DND-41 (cell line): ENCODE measurements around the gene CPN2.

Experiments used
- ATAC-seq: fragments of 200-7000 bp; cut with Tn5 transposase; 3 replicates; pipeline ENCODE4 v1.9.1; 2021; ENCODE audit warnings: low read depth; ENCODE audit not compliant: insufficient read depth
- DNase-seq: peaks from one replicate; pipeline ENCODE4 v3.0.0-alpha.2; 2020
- H2AFZ ChIP-seq: 2 replicates; pipeline ENCODE4 v1.6.0; 2012; ENCODE audit warnings: low read depth, low read length
- H3K27ac ChIP-seq: 2 replicates; pipeline ENCODE4 v1.5.1; 2012; ENCODE audit warnings: low read length, inconsistent platforms
- H3K27me3 ChIP-seq: fragments of 200-600 bp; sonication (generic); 2 replicates; pipeline ENCODE4 v1.6.0; 2012; ENCODE audit warnings: low read length, mild to moderate bottlenecking, inconsistent platforms; ENCODE audit not compliant: insufficient read depth, poor library complexity
- H3K36me3 ChIP-seq: 2 replicates; pipeline ENCODE4 v1.5.1; 2012; ENCODE audit warnings: low read length, inconsistent platforms; ENCODE audit not compliant: insufficient read depth
- H3K4me1 ChIP-seq: 2 replicates; pipeline ENCODE4 v1.5.1; 2012; ENCODE audit warnings: mild to moderate bottlenecking, low read length; ENCODE audit not compliant: insufficient read depth
- H3K4me2 ChIP-seq: 2 replicates; pipeline ENCODE4 v1.6.0; 2012; ENCODE audit warnings: mild to moderate bottlenecking, moderate library complexity, low read length, inconsistent platforms; ENCODE audit not compliant: insufficient read depth
- H3K4me3 ChIP-seq, 2 experiments: fragments of 200-600 bp in 1 of 2; shearing (Covaris generic) in 1 of 2; 2 replicates each; pipeline ENCODE4 v1.5.1; 2012 to 2016; ENCODE audit warnings: inconsistent platforms in 2 of 2, low read length in 2 of 2, mild to moderate bottlenecking in 2 of 2, low read depth in 1 of 2, moderate library complexity in 1 of 2
- H3K79me2 ChIP-seq: 2 replicates; pipeline ENCODE4 v1.6.0; 2012; ENCODE audit warnings: low read length, inconsistent platforms; ENCODE audit not compliant: insufficient read depth
- H3K9ac ChIP-seq: 2 replicates; pipeline ENCODE4 v1.6.0; 2012; ENCODE audit warnings: low read depth, mild to moderate bottlenecking, inconsistent platforms, low read length, moderate library complexity
- H3K9me3 ChIP-seq: 2 replicates; pipeline ENCODE4 v1.5.1; 2012; ENCODE audit warnings: low read length, moderate library complexity, mild to moderate bottlenecking, inconsistent platforms; ENCODE audit not compliant: insufficient read depth, severe bottlenecking
- H4K20me1 ChIP-seq: 2 replicates; pipeline ENCODE4 v1.6.0; 2012; ENCODE audit warnings: low read length; ENCODE audit not compliant: insufficient read depth
- EZH2 ChIP-seq: IDR thresholded peaks from 3 replicates; pipeline ENCODE4 v1.6.1; 2012; ENCODE audit warnings: borderline replicate concordance, low read depth, mild to moderate bottlenecking, moderate library complexity, low read length, inconsistent platforms; ENCODE audit not compliant: severe bottlenecking
- TF ChIP-seq, protein P1 (sequence below): IDR thresholded peaks from 2 replicates; pipeline ENCODE4 v1.5.1; 2012; ENCODE audit warnings: borderline replicate concordance, low read length, moderate library complexity, mild to moderate bottlenecking; ENCODE audit not compliant: poor library complexity, severe bottlenecking; ENCODE audit errors: extremely low read depth

Gene CPN2

DNA sequence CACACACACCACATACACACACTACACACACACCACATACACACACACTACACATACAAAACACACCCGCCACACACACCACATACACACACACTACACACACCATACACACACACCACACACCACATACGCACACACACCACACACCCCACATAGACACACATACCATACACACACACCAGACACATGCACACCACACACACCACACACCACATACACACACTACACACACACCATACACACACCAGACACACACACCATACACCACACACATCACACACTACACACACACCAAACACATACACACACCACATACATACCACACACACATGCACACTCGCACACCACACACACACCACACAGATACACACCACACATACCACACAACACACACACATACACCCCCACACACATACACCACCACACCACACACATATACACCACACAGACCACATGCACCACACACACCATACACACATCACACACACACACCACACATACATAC, 26.3 kb downstream of the CPN2 start:
- Histone ChIP-seq H3K27me3 (no peaks in the 10 kb centered on the region), H4K20me1 (peaks cover 3% of the 10 kb centered on the region), H3K9ac (no peak overlapping the region), H3K27ac (no peak overlapping the region), H3K4me2 (no peak overlapping the region), H3K9me3 (no peaks in the 10 kb centered on the region), H3K36me3 (no peaks in the 10 kb centered on the region), H2AFZ (no peak overlapping the region), H3K79me2 (no peaks in the 10 kb centered on the region), H3K4me3 (no peak overlapping the region), H3K4me1 (no peaks in the 10 kb centered on the region)
- TF ChIP-seq, protein P1, sequence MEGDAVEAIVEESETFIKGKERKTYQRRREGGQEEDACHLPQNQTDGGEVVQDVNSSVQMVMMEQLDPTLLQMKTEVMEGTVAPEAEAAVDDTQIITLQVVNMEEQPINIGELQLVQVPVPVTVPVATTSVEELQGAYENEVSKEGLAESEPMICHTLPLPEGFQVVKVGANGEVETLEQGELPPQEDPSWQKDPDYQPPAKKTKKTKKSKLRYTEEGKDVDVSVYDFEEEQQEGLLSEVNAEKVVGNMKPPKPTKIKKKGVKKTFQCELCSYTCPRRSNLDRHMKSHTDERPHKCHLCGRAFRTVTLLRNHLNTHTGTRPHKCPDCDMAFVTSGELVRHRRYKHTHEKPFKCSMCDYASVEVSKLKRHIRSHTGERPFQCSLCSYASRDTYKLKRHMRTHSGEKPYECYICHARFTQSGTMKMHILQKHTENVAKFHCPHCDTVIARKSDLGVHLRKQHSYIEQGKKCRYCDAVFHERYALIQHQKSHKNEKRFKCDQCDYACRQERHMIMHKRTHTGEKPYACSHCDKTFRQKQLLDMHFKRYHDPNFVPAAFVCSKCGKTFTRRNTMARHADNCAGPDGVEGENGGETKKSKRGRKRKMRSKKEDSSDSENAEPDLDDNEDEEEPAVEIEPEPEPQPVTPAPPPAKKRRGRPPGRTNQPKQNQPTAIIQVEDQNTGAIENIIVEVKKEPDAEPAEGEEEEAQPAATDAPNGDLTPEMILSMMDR = no peak
- no peak for TF ChIP-seq EZH2
- no peak for DNase-seq
- ATAC-seq = no peak

- Histone ChIP-seq H3K27ac (no peak overlapping the region), H3K79me2 (no peaks in the 10 kb centered on the region), H3K9ac (no peak overlapping the region), H3K4me1 (no peaks in the 10 kb centered on the region), H2AFZ (no peak overlapping the region), H3K27me3 (no peaks in the 10 kb centered on the region), H3K4me2 (no peak overlapping the region), H3K4me3 (no peak overlapping the region), H3K9me3 (no peaks in the 10 kb centered on the region), H3K36me3 (no peaks in the 10 kb centered on the region), H4K20me1 (peaks cover 3% of the 10 kb centered on the region)
- DNase-seq = no peak
- TF ChIP-seq EZH2 = no peak
- ATAC-seq = peak; percentile 37
Measured at GRCh38 chr3:194323785-194324735, 27.1 kb downstream of the CPN2 start.

- no peaks in the 10 kb centered on the region for H3K36me3 ChIP-seq
- H3K9me3 ChIP-seq = peaks cover 10% of the 10 kb centered on the region
- H3K9ac ChIP-seq = no peak overlapping the region
- H3K27ac ChIP-seq = no peak overlapping the region
- no peak for TF ChIP-seq EZH2
- TF ChIP-seq, protein P1 = no peak
- no peak overlapping the region for H3K4me3 ChIP-seq
- no peaks in the 10 kb centered on the region for H3K79me2 ChIP-seq
- no peak for DNase-seq
- ATAC-seq = peak; percentile 20; the same call in 1 of the 3 replicates
- peaks cover 3% of the 10 kb centered on the region for H4K20me1 ChIP-seq
- no peaks in the 10 kb centered on the region for H3K27me3 ChIP-seq
- H2AFZ ChIP-seq = no peak overlapping the region
- no peaks in the 10 kb centered on the region for H3K4me1 ChIP-seq
- H3K4me2 ChIP-seq = no peak overlapping the region
Measured at GRCh38 chr3:194322678-194323211, 28.4 kb downstream of the CPN2 start.
